Muscle layer of duodenum (tissue), 2 donors: ENCODE data around the gene PBX3.

Experiments
- H3K27ac ChIP-seq: one replicate; pipeline ENCODE4 v1.7.0; 2013; ENCODE audit warnings: mild to moderate bottlenecking, low read length
- H3K27me3 ChIP-seq: one replicate; pipeline ENCODE4 v1.7.0; 2013; ENCODE audit warnings: low read depth, mild to moderate bottlenecking, control low read depth, low read length
- H3K36me3 ChIP-seq, 2 donors: one replicate each; pipeline ENCODE4 v1.7.0; 2013; ENCODE audit warnings: low read length in 2 of 2, control low read depth in 1 of 2, mild to moderate bottlenecking in 1 of 2; ENCODE audit not compliant: insufficient read depth in 2 of 2, control insufficient read depth in 1 of 2
- H3K4me1 ChIP-seq, 2 donors: one replicate each; pipeline ENCODE4 v1.7.0; 2013; ENCODE audit warnings: low read length in 2 of 2, mild to moderate bottlenecking in 2 of 2, control low read depth in 1 of 2, moderate library complexity in 1 of 2; ENCODE audit not compliant: insufficient read depth in 2 of 2, control insufficient read depth in 1 of 2
- H3K4me3 ChIP-seq, 2 donors: one replicate each; pipeline ENCODE4 v1.7.0; 2013; ENCODE audit warnings: low read length in 2 of 2, low read depth in 1 of 2, mild to moderate bottlenecking in 1 of 2
- H3K9me3 ChIP-seq, 2 donors: one replicate each; pipeline ENCODE4 v1.7.0; 2013; ENCODE audit warnings: low read length in 2 of 2, control low read depth in 1 of 2, mild to moderate bottlenecking in 1 of 2; ENCODE audit not compliant: control insufficient read depth in 1 of 2
- donor health status: healthy.

Gene PBX3

GRCh38 chr9:125969462-125969861 lies 222.3 kb downstream of the PBX3 start:
- Histone ChIP-seq H3K27ac (no peak overlapping the region), H3K4me1 (no peaks in the 10 kb centered on the region), H3K36me3 (peaks cover 0 to 12% of the 10 kb centered on the region in 2 donors), H3K27me3 (no peaks in the 10 kb centered on the region), H3K9me3 (no peaks in the 10 kb centered on the region), H3K4me3 (no peak overlapping the region)

DNA sequence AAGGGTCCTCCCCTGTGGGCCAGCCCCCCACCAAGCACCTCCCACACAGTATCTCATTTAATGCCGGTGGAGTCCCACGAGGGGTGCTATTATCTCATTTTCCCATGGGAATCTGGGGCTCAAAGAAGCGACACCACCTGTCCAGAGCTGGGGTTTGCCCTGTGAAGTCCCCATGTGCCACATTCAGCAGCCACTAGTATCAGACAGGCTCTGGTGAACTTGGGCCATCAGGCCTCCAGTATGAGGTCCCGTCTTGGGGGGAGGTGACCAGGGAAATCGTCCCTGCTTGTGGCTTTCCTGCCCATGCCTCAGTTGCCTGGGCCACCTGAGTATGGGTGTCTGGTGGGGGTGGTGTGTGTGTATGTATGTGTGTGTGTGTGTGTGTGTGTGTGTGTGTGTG lies 222.7 kb downstream of the PBX3 start:
- Histone ChIP-seq H3K4me1 (no peaks in the 10 kb centered on the region), H3K27ac (no peak overlapping the region), H3K9me3 (peaks cover 0 to 3% of the 10 kb centered on the region in 2 donors), H3K27me3 (no peaks in the 10 kb centered on the region), H3K36me3 (peaks cover 0 to 12% of the 10 kb centered on the region in 2 donors), H3K4me3 (no peak overlapping the region)

GRCh38 chr9:125970340-125970739 lies 223.2 kb downstream of the PBX3 start:
- Histone ChIP-seq H3K36me3 (peaks cover 0 to 12% of the 10 kb centered on the region in 2 donors), H3K9me3 (peaks cover 0 to 5% of the 10 kb centered on the region in 2 donors), H3K27ac (no peak overlapping the region), H3K4me3 (no peak overlapping the region), H3K27me3 (no peaks in the 10 kb centered on the region), H3K4me1 (no peaks in the 10 kb centered on the region)

DNA sequence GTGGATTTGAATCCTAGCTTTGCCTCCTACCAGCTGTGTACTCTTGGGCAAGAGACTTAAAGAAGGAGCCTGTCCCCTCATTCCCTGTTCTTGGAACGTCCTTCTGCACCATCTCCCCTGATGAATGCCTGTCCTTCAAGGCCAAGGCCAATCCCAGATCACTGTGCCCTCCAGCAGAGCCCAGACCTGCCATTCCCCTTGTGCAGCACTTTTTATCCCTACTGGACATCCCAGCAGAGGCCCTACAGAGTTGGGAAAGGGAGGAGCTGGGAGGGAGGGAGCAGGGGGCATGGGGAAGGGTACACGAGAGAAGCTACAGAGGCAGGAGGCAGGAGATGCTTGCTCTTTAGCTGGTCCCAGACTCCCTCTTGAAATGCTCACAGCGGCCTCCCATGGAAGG lies 223.9 kb downstream of the PBX3 start:
- no peak overlapping the region for H3K4me3 ChIP-seq
- H3K36me3 ChIP-seq, result peaks cover 0 to 12% of the 10 kb centered on the region in 2 donors
- H3K9me3 ChIP-seq, result peaks cover 0 to 5% of the 10 kb centered on the region in 2 donors
- H3K27me3 ChIP-seq, result no peaks in the 10 kb centered on the region
- no peaks in the 10 kb centered on the region for H3K4me1 ChIP-seq
- H3K27ac ChIP-seq, result no peak overlapping the region

DNA sequence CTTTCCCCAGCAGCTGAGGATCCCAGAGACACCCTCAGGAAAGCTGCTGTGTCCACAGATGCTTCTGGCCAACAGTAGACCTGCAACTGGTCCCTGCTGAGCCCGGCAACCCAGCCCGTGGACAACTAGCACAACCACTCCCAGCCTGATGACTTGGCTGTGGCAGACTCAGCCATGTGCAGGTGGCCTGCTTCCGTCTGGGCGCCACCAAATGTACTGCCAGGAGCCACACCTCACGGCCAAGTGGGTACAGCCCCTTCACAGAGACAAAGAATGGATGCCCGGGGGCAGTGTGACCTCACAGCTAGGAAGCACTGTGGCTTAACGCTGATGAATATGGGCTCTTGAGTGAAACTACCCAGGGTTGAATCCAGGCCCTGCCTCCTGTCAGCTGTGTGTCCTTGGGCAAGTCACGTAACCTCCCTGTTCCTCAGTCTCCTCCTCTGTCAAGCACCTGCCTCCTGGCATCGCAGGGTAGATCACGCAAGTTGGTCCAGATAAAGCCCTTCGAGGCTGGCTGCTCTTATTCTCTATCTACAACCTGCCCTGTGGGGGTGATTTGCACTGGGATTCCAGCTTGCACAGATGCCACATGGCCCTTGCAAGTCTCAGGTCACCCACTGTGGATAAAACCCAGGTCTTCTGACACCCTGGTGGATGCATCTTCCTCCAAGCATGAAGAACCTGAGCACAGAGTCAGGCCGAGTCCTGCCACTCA lies 225.0 kb downstream of the PBX3 start:
- H3K9me3 ChIP-seq, result peaks cover 0 to 5% of the 10 kb centered on the region in 2 donors
- no peak overlapping the region for H3K4me3 ChIP-seq
- no peaks in the 10 kb centered on the region for H3K27me3 ChIP-seq
- H3K27ac ChIP-seq, result no peak overlapping the region
- H3K4me1 ChIP-seq, result no peaks in the 10 kb centered on the region
- H3K36me3 ChIP-seq, result peaks cover 0 to 4% of the 10 kb centered on the region in 2 donors

DNA sequence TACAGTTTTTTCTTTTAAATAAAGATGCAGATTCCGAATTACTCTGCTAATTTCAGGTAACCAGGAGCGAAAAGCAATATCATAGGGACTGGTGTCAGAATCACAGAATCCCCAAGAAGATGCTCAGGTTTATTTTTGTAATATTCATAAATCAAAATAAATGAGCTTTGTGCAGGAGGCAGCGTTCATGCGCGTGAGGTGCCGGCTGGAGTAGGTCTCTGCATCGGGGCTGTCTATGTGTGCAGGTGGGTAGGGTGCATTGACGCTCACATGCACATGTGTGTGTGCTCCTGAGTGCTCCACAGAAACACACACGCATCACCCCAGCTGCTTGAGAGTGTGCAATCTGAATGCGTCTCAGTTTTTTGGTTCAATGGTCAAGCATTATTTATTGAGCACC lies 226.4 kb downstream of the PBX3 start:
- peaks cover 0 to 5% of the 10 kb centered on the region in 2 donors for H3K9me3 ChIP-seq
- no peaks in the 10 kb centered on the region for H3K36me3 ChIP-seq
- H3K27ac ChIP-seq, result no peak overlapping the region
- H3K4me3 ChIP-seq, result no peak overlapping the region
- no peaks in the 10 kb centered on the region for H3K27me3 ChIP-seq
- H3K4me1 ChIP-seq, result no peaks in the 10 kb centered on the region

DNA sequence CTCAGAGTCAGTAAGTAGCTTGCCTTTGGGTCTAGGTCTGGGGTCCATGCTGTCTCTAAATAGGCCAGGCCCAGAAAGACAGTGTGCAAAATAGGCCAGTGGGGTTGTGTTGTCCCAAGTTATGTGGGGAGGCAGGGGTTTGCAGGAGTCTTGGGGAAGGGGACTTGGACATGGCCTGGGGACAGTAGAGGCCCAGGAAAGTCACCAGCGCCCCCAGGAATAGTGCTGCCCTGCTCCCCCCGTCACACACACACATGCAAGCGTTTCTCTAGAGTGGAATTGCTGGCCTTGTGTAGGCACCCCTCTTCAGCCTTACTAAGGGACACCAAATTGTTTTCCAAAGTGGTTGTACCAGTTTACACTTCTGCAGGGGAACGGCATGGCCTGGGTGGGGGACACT lies 227.5 kb downstream of the PBX3 start:
- Histone ChIP-seq H3K4me3 (no peak overlapping the region), H3K9me3 (peaks cover 4 to 9% of the 10 kb centered on the region in 2 donors), H3K27ac (no peak overlapping the region), H3K36me3 (no peaks in the 10 kb centered on the region), H3K27me3 (no peaks in the 10 kb centered on the region), H3K4me1 (no peaks in the 10 kb centered on the region)

GRCh38 chr9:125977223-125977622 lies 230.1 kb downstream of the PBX3 start:
- H3K36me3 ChIP-seq, result no peaks in the 10 kb centered on the region
- no peaks in the 10 kb centered on the region for H3K4me1 ChIP-seq
- H3K9me3 ChIP-seq, result peaks cover 6 to 12% of the 10 kb centered on the region in 2 donors
- H3K27me3 ChIP-seq, result no peaks in the 10 kb centered on the region
- no peak overlapping the region for H3K4me3 ChIP-seq
- H3K27ac ChIP-seq, result no peak overlapping the region

- H3K9me3 ChIP-seq, result peaks cover 6 to 12% of the 10 kb centered on the region in 2 donors
- H3K27ac ChIP-seq, result no peak overlapping the region
- H3K4me1 ChIP-seq, result no peaks in the 10 kb centered on the region
- H3K27me3 ChIP-seq, result no peaks in the 10 kb centered on the region
- H3K36me3 ChIP-seq, result no peaks in the 10 kb centered on the region
- H3K4me3 ChIP-seq, result no peak overlapping the region
These were observed 232.2 kb downstream of the PBX3 start for GRCh38 chr9:125979383-125979782.

DNA sequence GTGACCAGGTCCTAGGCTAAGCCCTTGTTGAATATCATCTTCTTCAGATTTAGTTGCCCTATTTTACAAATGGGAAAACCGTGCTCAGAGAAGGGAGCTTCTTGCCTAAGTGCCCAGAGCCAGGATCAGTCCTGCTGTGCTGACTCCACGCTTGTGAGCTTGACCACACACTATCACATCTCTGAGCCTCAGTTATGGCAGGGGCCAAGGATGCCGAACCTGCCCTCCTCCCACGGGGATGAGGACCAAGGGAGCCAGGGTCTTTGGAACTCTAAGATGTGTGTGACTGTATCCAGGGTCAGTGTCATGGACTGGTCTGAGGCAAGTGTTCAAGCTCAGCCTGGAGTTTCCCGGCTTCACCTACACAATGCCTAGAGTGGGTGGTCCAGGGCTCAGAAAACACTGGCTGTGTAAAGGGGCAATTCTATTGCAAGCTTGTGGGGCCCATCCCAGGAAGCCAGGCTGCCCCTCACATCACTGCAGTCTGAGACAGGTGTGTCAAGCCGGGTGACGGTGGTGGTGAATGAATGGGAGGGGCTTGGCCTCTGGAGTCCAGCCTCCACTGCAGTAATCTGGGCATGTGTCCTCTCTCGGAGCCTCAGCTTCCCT lies 235.7 kb downstream of the PBX3 start:
- Histone ChIP-seq H3K27me3 (no peaks in the 10 kb centered on the region), H3K9me3 (peaks cover 6 to 8% of the 10 kb centered on the region in 2 donors), H3K36me3 (no peaks in the 10 kb centered on the region), H3K4me3 (no peak overlapping the region), H3K4me1 (no peaks in the 10 kb centered on the region), H3K27ac (no peak overlapping the region)

- H3K36me3 ChIP-seq, result no peaks in the 10 kb centered on the region
- H3K27me3 ChIP-seq, result no peaks in the 10 kb centered on the region
- H3K4me1 ChIP-seq, result no peaks in the 10 kb centered on the region
- H3K4me3 ChIP-seq, result no peak overlapping the region
- no peak overlapping the region for H3K27ac ChIP-seq
- peaks cover 6 to 8% of the 10 kb centered on the region in 2 donors for H3K9me3 ChIP-seq
These were observed 236.5 kb downstream of the PBX3 start for GRCh38 chr9:125983681-125984080.
